Skeletal muscle tissue (tissue), 4 donors: ENCODE results near the gene LENG8. TPM values are rescaled to one million over a fixed set of nuclear protein-coding genes. Genes with fewer than 3 reads are reported as not detected.

Experiments used
- H3K27ac ChIP-seq: one replicate; pipeline ENCODE4 v1.7.0; 2013; ENCODE audit warnings: mild to moderate bottlenecking, low read depth, low read length, inconsistent platforms
- H3K27me3 ChIP-seq, 3 donors: one replicate each; pipeline ENCODE4 v1.7.0; 2013; ENCODE audit warnings: low read length in 3 of 3; ENCODE audit not compliant: control insufficient read depth in 3 of 3, insufficient read depth in 3 of 3
- H3K36me3 ChIP-seq, 3 donors: one replicate each; pipeline ENCODE4 v1.7.0; 2013; ENCODE audit warnings: low read length in 3 of 3; ENCODE audit not compliant: control insufficient read depth in 3 of 3, insufficient read depth in 3 of 3
- H3K4me1 ChIP-seq, 3 donors: one replicate each; pipeline ENCODE4 v1.7.0; 2013; ENCODE audit warnings: low read length in 3 of 3, mild to moderate bottlenecking in 3 of 3; ENCODE audit not compliant: control insufficient read depth in 3 of 3, insufficient read depth in 3 of 3
- H3K4me3 ChIP-seq, 3 donors: one replicate each; pipeline ENCODE4 v1.7.0; 2013; ENCODE audit warnings: low read length in 3 of 3
- H3K9ac ChIP-seq, 3 donors: one replicate each; pipeline ENCODE4 v1.7.0; 2013; ENCODE audit warnings: low read length in 3 of 3, mild to moderate bottlenecking in 3 of 3, moderate library complexity in 2 of 3, low read depth in 1 of 3
- H3K9me3 ChIP-seq, 3 donors: one replicate each; pipeline ENCODE4 v1.7.0; 2013; ENCODE audit warnings: low read length in 3 of 3; ENCODE audit not compliant: control insufficient read depth in 3 of 3
- total RNA-seq: library from RNA; depleted of rRNA; stranded (reverse); fragments of >200 nt; gene quantifications from one replicate; pipeline ENCODE4 v1.2.3, GENCODE V29; 2014
- donor health status: Osteomylitis.

The LENG8 gene
- total RNA-seq, 1 donor from 2014 or later, result 15.1 TPM

DNA sequence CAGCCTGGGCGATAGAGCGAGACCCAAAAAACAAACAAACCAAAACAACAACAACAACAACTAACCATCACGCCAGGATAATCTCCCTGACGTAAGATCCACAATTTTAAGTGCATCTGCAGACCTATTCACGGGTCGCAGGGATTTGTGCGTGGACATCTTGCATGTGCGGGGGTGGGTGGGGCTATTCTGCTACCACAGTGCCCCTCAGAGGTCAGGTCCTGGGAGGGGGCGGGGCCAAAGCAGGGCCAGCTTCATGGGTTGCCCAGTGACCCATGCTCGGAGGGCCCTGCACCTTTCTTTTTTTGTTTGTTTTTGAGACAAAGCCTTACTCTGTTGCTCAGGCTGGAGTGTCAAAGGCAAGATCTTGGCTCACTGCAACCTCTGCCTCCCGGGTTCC lies 26.7 kb downstream of the LENG8 start:
- H3K4me3 ChIP-seq, result no peak overlapping the region
- no peaks in the 10 kb centered on the region for H3K36me3 ChIP-seq
- no peaks in the 10 kb centered on the region for H3K9me3 ChIP-seq
- H3K27me3 ChIP-seq, result peaks cover 11 to 24% (median 22%) of the 10 kb centered on the region in 3 donors
- no peak overlapping the region for H3K27ac ChIP-seq
- peaks cover 8 to 13% (median 11%) of the 10 kb centered on the region in 3 donors for H3K4me1 ChIP-seq
- H3K9ac ChIP-seq, result no peak overlapping the region

- Histone ChIP-seq H3K4me3 (no peak overlapping the region), H3K9ac (no peak overlapping the region), H3K9me3 (no peaks in the 10 kb centered on the region), H3K27ac (no peak overlapping the region), H3K36me3 (no peaks in the 10 kb centered on the region), H3K27me3 (peaks cover 3 to 16% (median 15%) of the 10 kb centered on the region in 3 donors), H3K4me1 (peaks cover 5 to 6% (median 6%) of the 10 kb centered on the region in 3 donors)
Observed at GRCh38 chr19:54477650-54478049, 28.7 kb downstream of the LENG8 start.

- no peaks in the 10 kb centered on the region for H3K9me3 ChIP-seq
- no peaks in the 10 kb centered on the region for H3K36me3 ChIP-seq
- peaks cover under 1 to 13% (median 10%) of the 10 kb centered on the region in 3 donors for H3K27me3 ChIP-seq
- no peak overlapping the region for H3K27ac ChIP-seq
- H3K4me1 ChIP-seq, result peaks cover under 1% of the 10 kb centered on the region in 3 donors
- no peak overlapping the region for H3K9ac ChIP-seq
- H3K4me3 ChIP-seq, result no peak overlapping the region
Observed at GRCh38 chr19:54478677-54479266, 29.8 kb downstream of the LENG8 start.

DNA sequence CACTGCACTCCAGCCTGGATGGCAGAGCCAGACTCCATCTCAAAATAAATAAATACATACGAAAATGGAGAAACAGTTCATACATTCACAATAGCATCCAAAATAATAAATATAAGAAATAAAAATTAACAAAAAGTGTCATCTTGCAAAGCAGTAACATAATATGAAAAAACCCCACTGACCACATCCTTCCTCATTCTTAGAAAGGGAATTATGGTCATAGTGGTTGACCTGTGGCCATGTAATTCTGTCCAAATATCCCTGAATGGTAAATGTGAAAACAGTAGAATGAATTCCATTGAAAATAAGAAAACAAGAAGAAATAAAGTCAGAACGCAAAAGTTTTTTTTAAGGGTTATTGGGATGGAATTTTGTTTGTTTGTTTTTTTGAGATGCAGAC lies 31.1 kb downstream of the LENG8 start:
- Histone ChIP-seq H3K27ac (no peak overlapping the region), H3K9me3 (no peaks in the 10 kb centered on the region), H3K36me3 (no peaks in the 10 kb centered on the region), H3K4me3 (no peak overlapping the region), H3K9ac (no peak overlapping the region), H3K27me3 (peaks cover 3 to 20% (median 8%) of the 10 kb centered on the region in 3 donors), H3K4me1 (no peaks in the 10 kb centered on the region)

- Histone ChIP-seq H3K9me3 (no peaks in the 10 kb centered on the region), H3K27me3 (peaks cover 3 to 20% (median 8%) of the 10 kb centered on the region in 3 donors), H3K4me3 (no peak overlapping the region), H3K9ac (no peak overlapping the region), H3K27ac (no peak overlapping the region), H3K4me1 (no peaks in the 10 kb centered on the region), H3K36me3 (no peaks in the 10 kb centered on the region)
Observed at GRCh38 chr19:54481326-54481930, 32.4 kb downstream of the LENG8 start.

- Histone ChIP-seq H3K4me3 (no peak overlapping the region), H3K27me3 (peaks cover 3 to 15% (median 4%) of the 10 kb centered on the region in 3 donors), H3K36me3 (no peaks in the 10 kb centered on the region), H3K27ac (no peak overlapping the region), H3K4me1 (no peaks in the 10 kb centered on the region), H3K9me3 (no peaks in the 10 kb centered on the region), H3K9ac (no peak overlapping the region)
Observed at GRCh38 chr19:54482889-54483288, 33.9 kb downstream of the LENG8 start.

DNA sequence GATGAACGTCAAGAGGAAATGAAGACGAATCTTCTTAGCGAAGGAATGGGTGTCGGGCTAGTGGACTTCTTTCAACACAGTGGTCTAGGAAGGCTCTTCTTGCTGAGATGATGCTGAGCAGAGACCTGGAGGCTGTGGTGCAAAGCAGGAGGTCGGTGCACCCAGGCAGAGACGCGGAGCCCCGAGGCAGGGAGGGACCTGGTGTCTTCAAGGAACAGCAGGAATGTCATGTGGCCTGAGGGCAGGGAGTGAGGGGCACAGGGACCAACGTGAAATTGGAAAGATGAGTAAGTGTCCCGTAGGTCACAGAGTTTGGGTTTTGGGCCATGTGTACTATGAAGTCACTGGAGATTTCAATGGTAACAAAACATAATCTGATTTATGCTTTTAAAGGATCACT lies 35.5 kb downstream of the LENG8 start:
- H3K36me3 ChIP-seq, result no peaks in the 10 kb centered on the region
- H3K27me3 ChIP-seq, result peaks cover 0 to 7% (median 3%) of the 10 kb centered on the region in 3 donors
- no peak overlapping the region for H3K4me3 ChIP-seq
- no peak overlapping the region for H3K27ac ChIP-seq
- H3K4me1 ChIP-seq, result no peaks in the 10 kb centered on the region
- H3K9me3 ChIP-seq, result no peaks in the 10 kb centered on the region
- no peak overlapping the region for H3K9ac ChIP-seq

DNA sequence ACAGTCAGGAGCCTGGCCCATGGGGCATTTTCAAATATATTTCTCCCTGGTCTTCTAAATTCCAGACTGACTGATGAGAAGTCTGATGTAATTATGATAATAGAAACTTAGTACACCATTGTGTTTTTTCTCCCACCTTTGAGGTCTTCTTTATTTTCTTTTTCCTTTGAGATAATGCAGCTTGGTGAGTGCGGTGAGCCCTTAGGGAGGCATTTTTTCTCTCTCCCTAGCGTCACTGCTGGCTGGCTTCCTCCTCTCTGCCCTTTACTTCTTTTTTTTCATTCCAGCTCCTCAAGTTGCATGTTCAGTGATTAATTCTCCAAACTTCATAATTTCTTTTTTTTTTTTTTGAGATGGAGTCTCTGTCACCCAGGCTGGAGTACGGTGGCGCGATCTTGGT lies 36.9 kb downstream of the LENG8 start:
- Histone ChIP-seq H3K9ac (no peak overlapping the region), H3K27me3 (peaks cover 0 to 7% (median 3%) of the 10 kb centered on the region in 3 donors), H3K27ac (no peak overlapping the region), H3K36me3 (no peaks in the 10 kb centered on the region), H3K4me3 (no peak overlapping the region), H3K9me3 (no peaks in the 10 kb centered on the region), H3K4me1 (no peaks in the 10 kb centered on the region)

GRCh38 chr19:54489341-54489740 lies 40.3 kb downstream of the LENG8 start:
- no peak overlapping the region for H3K4me3 ChIP-seq

GRCh38 chr19:54489766-54490165 lies 40.8 kb downstream of the LENG8 start:
- Histone ChIP-seq H3K9ac (no peak overlapping the region), H3K36me3 (no peaks in the 10 kb centered on the region), H3K27me3 (peaks cover 3 to 9% (median 4%) of the 10 kb centered on the region in 3 donors), H3K4me1 (no peaks in the 10 kb centered on the region), H3K9me3 (no peaks in the 10 kb centered on the region), H3K4me3 (no peak overlapping the region), H3K27ac (no peak overlapping the region)

More at GRCh38 chr19:54489341-54489740, 40.3 kb downstream of the LENG8 start:
- Histone ChIP-seq H3K27me3 (peaks cover 3 to 10% (median 7%) of the 10 kb centered on the region in 3 donors), H3K36me3 (no peaks in the 10 kb centered on the region), H3K4me1 (no peaks in the 10 kb centered on the region), H3K9me3 (no peaks in the 10 kb centered on the region), H3K9ac (no peak overlapping the region), H3K27ac (no peak overlapping the region)
